ENCODE data around the gene RERE.
"Not testable (repeated sequence)": the region's sequence is repeated elsewhere in the genome, so short reads cannot be mapped to it uniquely, and the experiment has no call there.

RERE gene

DNA sequence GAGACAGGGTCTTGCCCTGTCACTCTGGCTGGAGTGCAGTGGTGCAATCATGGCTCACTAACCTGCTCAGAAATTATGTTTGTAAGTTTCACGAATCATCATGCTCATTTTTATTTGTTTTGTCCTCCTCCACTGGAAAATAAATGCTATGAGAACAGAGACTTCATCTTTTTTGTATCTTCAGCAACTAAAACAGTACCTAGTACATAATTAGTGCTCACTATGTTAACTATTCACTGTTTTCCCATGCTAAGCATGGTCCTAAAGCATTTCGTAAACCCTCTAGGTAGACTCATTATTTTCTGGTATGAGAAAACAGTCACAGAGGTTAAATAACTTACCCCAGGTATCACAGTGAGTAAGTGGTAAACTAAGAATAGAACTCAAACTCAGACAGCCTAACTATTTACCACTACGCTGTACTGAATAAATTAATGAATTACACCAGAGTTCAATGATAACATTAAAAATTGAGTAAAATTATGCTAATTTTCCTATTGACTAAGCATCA, 118.4 kb downstream of the RERE start:
- H3K4me3 Mint-ChIP-seq, result no peak overlapping the region
- DNase-seq (ENCODE audit: low spot score in 2 of 2), result no peak
- no peak for ATAC-seq (replicated peaks; ENCODE audit: extremely low read depth, poor library complexity, severe bottlenecking)
- H3K4me1 Mint-ChIP-seq, result peaks cover 27% of the 10 kb centered on the region
- H3K27ac Mint-ChIP-seq (ENCODE audit: low read depth), result no peak overlapping the region
- H3K9me3 Mint-ChIP-seq, result no peaks in the 10 kb centered on the region
- H3K27me3 Mint-ChIP-seq, result peaks cover 30% of the 10 kb centered on the region
- peaks cover 6% of the 10 kb centered on the region for H3K36me3 Mint-ChIP-seq (ENCODE audit: insufficient read depth)

DNA sequence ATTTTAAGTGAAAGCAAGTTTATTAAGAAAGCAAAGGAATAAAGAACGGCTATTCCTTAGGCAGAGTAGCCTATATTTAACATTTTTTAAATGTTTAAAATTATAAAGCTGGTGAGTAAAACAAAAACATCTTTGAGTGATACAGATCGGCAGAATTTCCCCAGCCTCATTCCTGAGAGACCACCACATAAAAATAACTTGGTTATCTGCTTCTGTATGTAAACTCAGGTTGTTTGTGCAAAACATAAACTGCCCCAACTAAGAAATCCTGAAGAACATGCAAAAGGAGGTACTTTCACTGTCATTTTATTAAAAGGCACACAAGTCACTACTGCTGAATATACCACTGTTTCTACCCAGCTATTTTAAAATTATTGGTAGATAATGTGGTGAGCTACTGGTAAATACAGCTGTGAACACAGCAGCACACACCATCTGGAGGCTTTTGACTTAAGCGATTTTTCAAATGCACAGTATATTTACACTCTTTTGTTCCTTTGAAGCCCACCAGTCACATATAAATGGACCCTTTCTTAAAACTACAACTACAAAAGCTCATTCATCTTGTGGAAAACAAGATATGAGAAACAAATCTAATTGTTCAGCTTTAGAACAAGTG, 119.3 kb downstream of the RERE start:
- H3K4me3 Mint-ChIP-seq, result no peak overlapping the region
- peaks cover 22% of the 10 kb centered on the region for H3K27me3 Mint-ChIP-seq
- peaks cover 19% of the 10 kb centered on the region for H3K4me1 Mint-ChIP-seq
- no peaks in the 10 kb centered on the region for H3K9me3 Mint-ChIP-seq
- ATAC-seq (replicated peaks; ENCODE audit: extremely low read depth, poor library complexity, severe bottlenecking) (no peak), DNase-seq (ENCODE audit: low spot score in 2 of 2) (no peak)
- no peak overlapping the region for H3K27ac Mint-ChIP-seq (ENCODE audit: low read depth)
- peaks cover 6% of the 10 kb centered on the region for H3K36me3 Mint-ChIP-seq (ENCODE audit: insufficient read depth)

DNA sequence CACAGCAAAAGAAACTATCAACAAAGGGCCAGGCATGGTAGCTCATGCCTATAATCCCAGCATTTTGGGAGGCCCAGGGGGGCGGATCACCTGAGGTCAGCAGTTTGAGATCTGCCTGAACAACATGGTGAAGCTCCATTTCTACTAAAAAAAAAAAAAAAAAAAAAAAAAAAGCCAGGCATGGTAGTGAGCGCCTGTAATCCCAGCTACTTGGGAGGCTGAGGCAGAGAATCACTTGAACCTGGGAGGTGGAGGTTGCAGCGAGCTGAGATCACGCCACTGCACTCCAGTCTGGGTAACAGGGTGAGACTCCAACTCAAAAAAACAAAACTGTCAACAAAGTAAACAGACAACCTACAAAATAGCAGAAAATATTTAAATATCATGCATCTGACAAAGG, 122.0 kb downstream of the RERE start:
- not testable (repeated sequence) for H3K27me3 Mint-ChIP-seq; H3K36me3 Mint-ChIP-seq (ENCODE audit: insufficient read depth); H3K4me1 Mint-ChIP-seq; ATAC-seq (replicated peaks; ENCODE audit: extremely low read depth, poor library complexity, severe bottlenecking); DNase-seq (ENCODE audit: low spot score in 2 of 2); H3K4me3 Mint-ChIP-seq; H3K27ac Mint-ChIP-seq (ENCODE audit: low read depth); H3K9me3 Mint-ChIP-seq

DNA sequence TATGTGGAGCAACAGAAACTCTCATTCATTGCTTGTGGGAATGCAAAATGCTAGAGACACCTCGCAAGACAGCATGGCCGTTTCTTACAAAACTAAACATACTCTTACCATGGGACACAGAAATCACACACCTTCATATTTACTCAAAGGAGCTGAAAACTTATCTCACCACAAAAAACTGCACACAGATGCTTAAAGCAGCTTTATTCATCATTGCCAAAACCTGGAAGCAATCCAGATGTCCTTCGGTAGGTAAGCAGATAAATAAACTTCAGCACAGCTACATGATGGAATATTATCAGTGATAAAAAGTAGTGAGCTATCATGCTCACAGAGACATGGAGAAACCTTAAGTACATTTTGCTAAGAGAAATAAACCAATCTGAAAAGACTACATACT, 124.3 kb downstream of the RERE start:
- Mint-ChIP-seq H3K36me3 (ENCODE audit: insufficient read depth) (no peaks in the 10 kb centered on the region), H3K27me3 (no peaks in the 10 kb centered on the region), H3K27ac (ENCODE audit: low read depth) (no peak overlapping the region), H3K4me3 (no peak overlapping the region), H3K9me3 (no peaks in the 10 kb centered on the region), H3K4me1 (no peaks in the 10 kb centered on the region)
- ATAC-seq (replicated peaks; ENCODE audit: extremely low read depth, poor library complexity, severe bottlenecking), result no peak
- DNase-seq (ENCODE audit: low spot score in 2 of 2), result no peak

DNA sequence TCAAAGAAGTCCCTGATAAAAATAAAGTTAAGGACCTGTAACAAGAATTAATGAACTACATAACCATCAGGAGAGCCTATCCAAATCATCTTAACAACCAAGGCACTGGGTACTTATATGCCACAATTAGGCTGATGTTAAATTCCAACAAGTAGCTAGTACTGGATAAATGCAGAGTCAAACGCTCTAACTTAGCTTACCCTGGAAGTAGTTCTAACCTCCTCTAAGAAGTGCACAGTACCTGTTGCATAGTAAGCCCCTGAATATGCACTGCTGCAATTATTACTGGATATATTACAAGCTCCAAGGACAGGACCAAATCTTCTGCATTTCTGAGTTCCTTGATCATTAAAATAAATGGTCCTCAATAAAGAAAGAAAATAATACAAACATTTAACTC, 125.8 kb downstream of the RERE start:
- H3K27ac Mint-ChIP-seq (ENCODE audit: low read depth), result no peak overlapping the region

DNA sequence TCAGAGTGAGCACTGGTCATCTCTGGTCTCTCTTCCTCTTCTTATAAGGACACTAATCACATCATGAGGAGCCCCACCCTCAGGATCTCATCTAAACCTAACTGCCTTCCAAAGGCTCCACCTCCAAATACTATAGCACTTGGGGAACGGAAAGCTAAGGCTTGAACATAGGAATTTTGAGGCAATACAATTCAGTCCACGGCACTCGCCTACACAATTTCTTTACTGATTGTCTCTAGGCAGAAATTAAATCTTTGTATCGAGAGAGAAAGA, 127.3 kb downstream of the RERE start:
- no peaks in the 10 kb centered on the region for H3K36me3 Mint-ChIP-seq (ENCODE audit: insufficient read depth)
- H3K27me3 Mint-ChIP-seq, result no peaks in the 10 kb centered on the region
- H3K4me3 Mint-ChIP-seq, result no peak overlapping the region
- no peak overlapping the region for H3K27ac Mint-ChIP-seq (ENCODE audit: low read depth)
- peaks cover 7% of the 10 kb centered on the region for H3K4me1 Mint-ChIP-seq
- DNase-seq (ENCODE audit: low spot score in 2 of 2) (no peak), ATAC-seq (replicated peaks; ENCODE audit: extremely low read depth, poor library complexity, severe bottlenecking) (no peak)
- no peaks in the 10 kb centered on the region for H3K9me3 Mint-ChIP-seq

More for the DNA sequence above, 125.8 kb downstream of the RERE start:
- Mint-ChIP-seq H3K4me3 (no peak overlapping the region), H3K27me3 (no peaks in the 10 kb centered on the region), H3K36me3 (ENCODE audit: insufficient read depth) (no peaks in the 10 kb centered on the region), H3K9me3 (no peaks in the 10 kb centered on the region), H3K4me1 (peaks cover 7% of the 10 kb centered on the region)
- ATAC-seq (replicated peaks; ENCODE audit: extremely low read depth, poor library complexity, severe bottlenecking), result no peak
- DNase-seq (ENCODE audit: low spot score in 2 of 2), result no peak

DNA sequence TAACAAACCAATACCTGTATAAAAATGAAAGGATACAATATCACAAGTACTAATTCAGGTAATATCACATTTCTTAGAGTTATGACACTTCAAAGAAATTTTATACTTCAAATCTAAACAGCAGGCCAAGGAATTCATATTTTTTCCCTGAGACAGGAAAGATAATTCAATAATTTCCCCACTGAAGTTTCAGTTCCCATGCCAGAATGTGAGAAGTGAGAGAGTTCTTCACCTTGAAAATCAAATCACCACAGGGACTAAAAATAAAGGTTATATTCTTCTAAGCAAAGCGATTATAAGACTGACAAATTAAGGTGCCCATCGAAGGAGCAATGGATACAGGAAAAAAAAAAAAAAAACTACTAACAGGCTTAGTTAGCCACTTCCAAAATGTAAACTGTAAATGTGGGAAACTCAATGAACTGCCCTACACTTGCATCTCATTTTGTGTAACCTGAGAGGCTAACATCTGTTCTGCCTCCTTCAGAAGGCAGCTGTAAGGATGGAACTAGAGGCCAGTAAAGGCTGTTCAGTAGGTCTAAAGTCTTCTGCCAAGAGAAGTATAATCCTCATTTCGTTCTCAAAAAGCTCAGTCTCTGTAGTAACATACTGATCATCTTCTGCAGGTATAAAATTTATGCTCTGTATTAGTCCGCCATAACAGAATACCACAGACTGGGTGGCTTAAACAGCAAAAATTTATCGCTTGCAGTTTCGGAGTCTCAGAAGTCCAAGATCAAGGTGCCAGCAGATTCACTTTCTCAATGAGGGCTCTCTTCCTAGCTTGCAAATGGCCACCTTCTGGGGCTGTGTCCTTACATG, 127.8 kb downstream of the RERE start:
- no peak overlapping the region for H3K4me3 Mint-ChIP-seq
- no peaks in the 10 kb centered on the region for H3K36me3 Mint-ChIP-seq (ENCODE audit: insufficient read depth)
- DNase-seq (ENCODE audit: low spot score in 2 of 2), result no peak
- no peaks in the 10 kb centered on the region for H3K9me3 Mint-ChIP-seq
- peaks cover 11% of the 10 kb centered on the region for H3K4me1 Mint-ChIP-seq
- H3K27me3 Mint-ChIP-seq, result no peaks in the 10 kb centered on the region
- H3K27ac Mint-ChIP-seq (ENCODE audit: low read depth), result no peak overlapping the region
- ATAC-seq (replicated peaks; ENCODE audit: extremely low read depth, poor library complexity, severe bottlenecking), result no peak

DNA sequence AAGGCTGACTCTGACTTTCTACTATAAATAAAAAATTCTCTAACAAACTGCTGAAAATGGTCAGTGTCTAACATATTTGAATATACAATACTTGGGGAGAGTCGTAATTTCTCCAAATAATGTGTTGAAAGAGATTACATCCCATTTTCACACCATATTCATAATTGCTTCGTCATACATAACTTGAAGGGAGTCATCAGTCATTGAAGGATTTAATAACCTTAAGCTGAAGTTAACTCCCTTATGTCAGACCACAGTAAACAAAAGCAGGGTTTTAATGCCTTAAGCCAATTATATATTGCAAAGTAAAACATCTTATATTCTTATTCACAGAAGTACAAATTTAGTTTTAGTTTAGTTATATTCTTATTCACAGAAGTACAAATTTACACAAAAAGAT, 129.9 kb downstream of the RERE start:
- Mint-ChIP-seq H3K36me3 (ENCODE audit: insufficient read depth) (no peaks in the 10 kb centered on the region), H3K4me3 (no peak overlapping the region), H3K27ac (ENCODE audit: low read depth) (no peak overlapping the region), H3K4me1 (peaks cover 13% of the 10 kb centered on the region), H3K27me3 (no peaks in the 10 kb centered on the region), H3K9me3 (no peaks in the 10 kb centered on the region)
- no peak for DNase-seq (ENCODE audit: low spot score in 2 of 2)
- no peak for ATAC-seq (replicated peaks; ENCODE audit: extremely low read depth, poor library complexity, severe bottlenecking)

DNA sequence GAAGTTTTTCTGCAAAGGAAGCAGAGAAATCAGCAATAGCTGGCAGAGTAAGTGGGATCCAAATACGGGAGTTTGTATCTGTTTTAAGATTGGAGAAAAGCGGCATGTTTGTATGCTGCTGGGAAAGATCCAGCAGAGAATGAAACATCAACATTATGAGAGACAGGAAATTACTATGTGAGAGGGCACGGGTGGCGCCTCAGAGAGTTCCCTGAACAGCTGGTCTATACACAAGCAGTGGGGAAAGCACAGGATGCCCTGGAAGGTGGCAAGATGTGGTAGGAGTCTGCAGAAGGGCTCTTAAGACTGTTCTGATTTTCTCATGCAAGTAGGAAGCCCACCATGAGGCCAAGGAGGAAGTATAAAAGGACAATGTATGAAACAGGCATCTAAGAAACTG, 130.4 kb downstream of the RERE start:
- Mint-ChIP-seq H3K36me3 (ENCODE audit: insufficient read depth) (no peaks in the 10 kb centered on the region), H3K4me1 (peaks cover 15% of the 10 kb centered on the region), H3K9me3 (no peaks in the 10 kb centered on the region), H3K27me3 (no peaks in the 10 kb centered on the region), H3K27ac (ENCODE audit: low read depth) (no peak overlapping the region), H3K4me3 (no peak overlapping the region)
- DNase-seq (ENCODE audit: low spot score in 2 of 2) (no peak), ATAC-seq (replicated peaks; ENCODE audit: extremely low read depth, poor library complexity, severe bottlenecking) (no peak)

DNA sequence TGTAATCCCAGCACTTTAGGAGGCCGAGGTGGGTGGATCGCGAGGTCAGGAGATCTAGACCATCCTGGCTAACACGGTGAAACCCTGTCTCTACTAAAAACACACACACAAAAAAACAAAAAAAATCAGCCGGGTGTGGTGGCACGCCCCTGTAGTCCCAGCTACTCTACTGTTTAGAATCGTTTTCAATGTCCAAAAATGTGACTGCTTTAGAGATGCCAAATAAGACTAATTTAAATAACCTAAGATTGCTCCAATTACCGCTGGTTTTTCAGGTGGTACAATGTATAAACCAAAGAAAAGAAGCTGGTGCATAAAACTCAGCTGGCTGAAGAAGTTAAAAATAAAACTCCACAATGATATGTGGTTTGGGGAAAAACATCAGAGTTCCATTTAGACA, 132.0 kb downstream of the RERE start:
- Mint-ChIP-seq H3K9me3 (no peaks in the 10 kb centered on the region), H3K27ac (ENCODE audit: low read depth) (no peak overlapping the region), H3K4me3 (no peak overlapping the region), H3K4me1 (peaks cover 19% of the 10 kb centered on the region), H3K27me3 (no peaks in the 10 kb centered on the region), H3K36me3 (ENCODE audit: insufficient read depth) (no peaks in the 10 kb centered on the region)
- ATAC-seq (replicated peaks; ENCODE audit: extremely low read depth, poor library complexity, severe bottlenecking), result no peak
- no peak for DNase-seq (ENCODE audit: low spot score in 2 of 2)

DNA sequence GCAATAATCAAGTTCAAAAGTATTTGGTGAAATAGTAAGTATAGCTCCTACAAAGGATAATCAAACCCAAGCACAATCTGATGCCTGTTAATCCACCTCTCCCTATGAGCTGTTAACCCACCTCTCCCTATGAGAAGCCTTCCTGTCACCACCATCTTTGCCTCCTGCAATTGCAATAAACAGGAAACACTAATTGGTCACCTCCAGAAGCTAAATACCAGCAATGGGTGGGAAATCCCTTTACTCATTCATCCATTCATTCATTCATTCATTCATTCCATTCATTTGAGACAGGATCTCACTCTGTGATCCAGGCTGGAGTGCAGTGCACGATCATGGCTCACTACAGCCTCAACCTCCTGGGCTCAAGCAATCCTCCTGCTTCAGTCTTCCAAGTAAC, 132.8 kb downstream of the RERE start:
- Mint-ChIP-seq H3K9me3 (no peaks in the 10 kb centered on the region), H3K27ac (ENCODE audit: low read depth) (no peak overlapping the region), H3K4me3 (no peak overlapping the region), H3K27me3 (no peaks in the 10 kb centered on the region), H3K4me1 (peaks cover 19% of the 10 kb centered on the region), H3K36me3 (ENCODE audit: insufficient read depth) (no peaks in the 10 kb centered on the region)
- ATAC-seq (replicated peaks; ENCODE audit: extremely low read depth, poor library complexity, severe bottlenecking) (no peak), DNase-seq (ENCODE audit: low spot score in 2 of 2) (no peak)

DNA sequence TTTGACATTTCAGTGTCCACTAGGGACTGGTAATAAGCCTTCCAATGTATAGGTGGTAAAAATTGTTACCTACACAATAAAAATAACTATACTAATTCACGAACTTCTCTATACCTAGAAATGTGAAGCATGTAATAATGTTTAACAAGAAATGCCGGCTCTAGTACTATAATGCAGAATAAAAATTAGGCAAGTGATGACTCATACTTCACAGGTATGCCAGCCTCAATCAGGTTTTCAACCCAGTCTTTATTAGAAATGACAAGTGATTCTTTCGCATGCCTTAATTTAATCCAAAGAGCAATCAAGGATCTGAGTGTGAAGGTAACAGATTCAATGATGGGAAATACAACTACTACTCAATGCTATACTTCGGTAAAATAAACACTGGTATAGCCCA, 134.9 kb downstream of the RERE start:
- Mint-ChIP-seq H3K9me3 (no peaks in the 10 kb centered on the region), H3K4me1 (peaks cover 19% of the 10 kb centered on the region), H3K27me3 (no peaks in the 10 kb centered on the region), H3K4me3 (no peak overlapping the region), H3K27ac (ENCODE audit: low read depth) (no peak overlapping the region), H3K36me3 (ENCODE audit: insufficient read depth) (no peaks in the 10 kb centered on the region)
- ATAC-seq (replicated peaks; ENCODE audit: extremely low read depth, poor library complexity, severe bottlenecking) (no peak), DNase-seq (ENCODE audit: low spot score in 2 of 2) (no peak)

DNA sequence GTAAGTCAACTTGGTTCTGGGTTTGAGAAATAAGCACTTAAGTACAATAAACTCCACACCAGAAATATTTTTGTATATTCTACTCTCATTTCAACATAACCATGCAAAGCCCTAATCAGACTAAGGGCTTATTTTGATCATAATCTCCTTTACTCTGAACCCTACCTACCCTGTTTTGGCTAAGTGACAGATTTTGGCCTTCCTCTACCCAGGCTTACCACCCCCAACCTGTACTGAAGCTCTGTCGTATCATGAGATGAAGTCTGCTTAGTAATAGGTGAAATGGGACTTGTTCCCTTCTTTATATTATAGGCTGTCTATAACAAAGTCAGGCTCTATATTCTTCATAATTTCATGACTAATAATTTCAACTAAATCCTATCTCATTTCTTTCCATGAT, 135.5 kb downstream of the RERE start:
- no peak for DNase-seq (ENCODE audit: low spot score in 2 of 2)
- Mint-ChIP-seq H3K4me1 (peaks cover 17% of the 10 kb centered on the region), H3K27me3 (no peaks in the 10 kb centered on the region), H3K36me3 (ENCODE audit: insufficient read depth) (no peaks in the 10 kb centered on the region), H3K4me3 (no peak overlapping the region), H3K27ac (ENCODE audit: low read depth) (no peak overlapping the region), H3K9me3 (no peaks in the 10 kb centered on the region)
- no peak for ATAC-seq (replicated peaks; ENCODE audit: extremely low read depth, poor library complexity, severe bottlenecking)

All from central memory CD8-positive, alpha-beta T cell (primary cell).